ENCODE measurements around the gene FNDC10. TPM values are rescaled to one million over a fixed set of nuclear protein-coding genes. Genes with fewer than 3 reads are reported as not detected.
"Not testable (repeated sequence)": the region's sequence is repeated elsewhere in the genome, so short reads cannot be mapped to it uniquely, and the experiment has no call there.

Gene FNDC10
- total RNA-seq, 2 experiments from 2014 or later, result 1.5 to 1.6 TPM

- Mint-ChIP-seq H3K27ac (no peak overlapping the region), H3K27me3 (peaks cover 5% of the 10 kb centered on the region), H3K36me3 (no peaks in the 10 kb centered on the region), H3K4me1 (ENCODE audit: low read depth) (peaks cover 10% of the 10 kb centered on the region), H3K4me3 (no peak overlapping the region), H3K9me3 (no peaks in the 10 kb centered on the region)
- POLR2A ChIA-PET, result no interaction called here
- DNase-seq, result no peak
- intact Hi-C loops (cut with micrococcal nuclease), result no loop called here
- CTCF ChIA-PET, result interaction anchor here (1.0 to 1.1 kb wide), 2 partner anchors 10 to 16 kb away, joined by 3 to 4 read pairs; no protein-coding TSS in a partner anchor
Observed at GRCh38 chr1:1598051-1598719, 1.8 kb downstream of the FNDC10 start.

GRCh38 chr1:1597275-1597930, 2.5 kb downstream of the FNDC10 start:
- peaks cover 10% of the 10 kb centered on the region for H3K4me1 Mint-ChIP-seq (ENCODE audit: low read depth)
- peaks cover 5% of the 10 kb centered on the region for H3K27me3 Mint-ChIP-seq
- H3K27ac Mint-ChIP-seq, result no peak overlapping the region
- no peaks in the 10 kb centered on the region for H3K9me3 Mint-ChIP-seq
- ChIA-PET POLR2A (interaction anchor here (0.8 kb wide), 1 partner anchor 18 kb away, joined by 3 read pairs; the partner anchor contains the start of gene MIB2), CTCF (interaction anchor here (1.1 kb wide), 1 partner anchor 17 kb away, joined by 4 read pairs; no protein-coding TSS in a partner anchor)
- H3K4me3 Mint-ChIP-seq, result no peak overlapping the region
- intact Hi-C loops (cut with micrococcal nuclease), result no loop called here
- H3K36me3 Mint-ChIP-seq, result no peaks in the 10 kb centered on the region
- DNase-seq, result peak; percentile 42

- DNase-seq, result no peak
- Mint-ChIP-seq H3K4me3 (no peak overlapping the region), H3K4me1 (ENCODE audit: low read depth) (peaks cover 10% of the 10 kb centered on the region), H3K27ac (no peak overlapping the region), H3K27me3 (peaks cover 5% of the 10 kb centered on the region), H3K36me3 (no peaks in the 10 kb centered on the region), H3K9me3 (no peaks in the 10 kb centered on the region)
- CTCF ChIA-PET, result interaction anchor here (1.1 kb wide), 1 partner anchor 18 kb away, joined by 4 read pairs; no protein-coding TSS in a partner anchor
- intact Hi-C loops (cut with micrococcal nuclease), result no loop called here
- POLR2A ChIA-PET, result interaction anchor here (0.6 to 0.8 kb wide), 2 partner anchors 19 to 23 kb away, joined by 3 read pairs; partner anchors contain the start of gene MIB2
Observed at GRCh38 chr1:1596493-1597274, 3.3 kb downstream of the FNDC10 start.

- CTCF ChIA-PET; H3K9me3 Mint-ChIP-seq; intact Hi-C loops (cut with micrococcal nuclease); H3K4me3 Mint-ChIP-seq; POLR2A ChIA-PET; H3K36me3 Mint-ChIP-seq; DNase-seq; H3K27ac Mint-ChIP-seq; H3K27me3 Mint-ChIP-seq: not testable (repeated sequence)
- peaks cover 10% of the 10 kb centered on the region for H3K4me1 Mint-ChIP-seq (ENCODE audit: low read depth)
Observed at GRCh38 chr1:1595341-1595740, 4.6 kb downstream of the FNDC10 start.

- CTCF ChIA-PET, result interaction anchor here (0.8 to 1.1 kb wide), 2 partner anchors 9 to 36 kb away, joined by 3 to 4 read pairs; no protein-coding TSS in a partner anchor
Observed at GRCh38 chr1:1594602-1595260, 5.2 kb downstream of the FNDC10 start.

GRCh38 chr1:1593834-1594601, 5.9 kb downstream of the FNDC10 start:
- Mint-ChIP-seq H3K36me3 (no peaks in the 10 kb centered on the region), H3K27me3 (peaks cover 4% of the 10 kb centered on the region), H3K4me3 (no peak overlapping the region), H3K4me1 (ENCODE audit: low read depth) (peaks cover 9% of the 10 kb centered on the region), H3K9me3 (no peaks in the 10 kb centered on the region), H3K27ac (no peak overlapping the region)
- intact Hi-C loops (cut with micrococcal nuclease), result no loop called here
- ChIA-PET CTCF (interaction anchor here (0.8 to 1.1 kb wide), 2 partner anchors 10 to 37 kb away, joined by 3 to 4 read pairs; no protein-coding TSS in a partner anchor), POLR2A (no interaction called here)
- DNase-seq, result no peak

More at GRCh38 chr1:1594602-1595260, 5.2 kb downstream of the FNDC10 start:
- H3K27ac Mint-ChIP-seq, result no peak overlapping the region
- DNase-seq, result no peak
- H3K4me1 Mint-ChIP-seq (ENCODE audit: low read depth), result peaks cover 10% of the 10 kb centered on the region
- no peaks in the 10 kb centered on the region for H3K36me3 Mint-ChIP-seq
- H3K4me3 Mint-ChIP-seq, result no peak overlapping the region
- POLR2A ChIA-PET, result no interaction called here
- peaks cover 5% of the 10 kb centered on the region for H3K27me3 Mint-ChIP-seq
- no peaks in the 10 kb centered on the region for H3K9me3 Mint-ChIP-seq
- intact Hi-C loops (cut with micrococcal nuclease), result no loop called here

GRCh38 chr1:1591452-1591851, 8.5 kb downstream of the FNDC10 start:
- Mint-ChIP-seq H3K36me3 (no peaks in the 10 kb centered on the region), H3K9me3 (no peaks in the 10 kb centered on the region), H3K27ac (no peak overlapping the region), H3K4me1 (ENCODE audit: low read depth) (no peaks in the 10 kb centered on the region), H3K27me3 (peaks cover 4% of the 10 kb centered on the region), H3K4me3 (no peak overlapping the region)
- POLR2A ChIA-PET, result no interaction called here
- no peak for DNase-seq
- CTCF ChIA-PET, result interaction anchor here (0.9 kb wide), 1 partner anchor 33 kb away, joined by 3 read pairs; no protein-coding TSS in a partner anchor
- intact Hi-C loops (cut with micrococcal nuclease), result no loop called here

GRCh38 chr1:1583347-1584010, 16.5 kb downstream of the FNDC10 start:
- no peaks in the 10 kb centered on the region for H3K36me3 Mint-ChIP-seq
- intact Hi-C loops (cut with micrococcal nuclease), result no loop called here
- no peak overlapping the region for H3K4me3 Mint-ChIP-seq
- DNase-seq, result no peak
- H3K4me1 Mint-ChIP-seq (ENCODE audit: low read depth), result no peaks in the 10 kb centered on the region
- H3K27me3 Mint-ChIP-seq, result peaks cover 1% of the 10 kb centered on the region
- H3K9me3 Mint-ChIP-seq, result no peaks in the 10 kb centered on the region
- ChIA-PET CTCF (no interaction called here), POLR2A (no interaction called here)
- H3K27ac Mint-ChIP-seq, result peak overlapping the region; percentile 2

GRCh38 chr1:1582585-1583346, 17.2 kb downstream of the FNDC10 start:
- ChIA-PET POLR2A (no interaction called here), CTCF (no interaction called here)
- no peak overlapping the region for H3K27ac Mint-ChIP-seq
- no peak overlapping the region for H3K4me3 Mint-ChIP-seq
- H3K36me3 Mint-ChIP-seq, result no peaks in the 10 kb centered on the region
- intact Hi-C loops (cut with micrococcal nuclease), result no loop called here
- H3K9me3 Mint-ChIP-seq, result no peaks in the 10 kb centered on the region
- no peak for DNase-seq
- H3K27me3 Mint-ChIP-seq, result no peaks in the 10 kb centered on the region
- H3K4me1 Mint-ChIP-seq (ENCODE audit: low read depth), result no peaks in the 10 kb centered on the region

GRCh38 chr1:1578371-1578940, 21.5 kb downstream of the FNDC10 start:
- H3K9me3 Mint-ChIP-seq, result no peaks in the 10 kb centered on the region
- H3K4me1 Mint-ChIP-seq (ENCODE audit: low read depth), result peaks cover 11% of the 10 kb centered on the region
- intact Hi-C loops (cut with micrococcal nuclease), result no loop called here
- DNase-seq, result no peak
- no peak overlapping the region for H3K27ac Mint-ChIP-seq
- CTCF ChIA-PET, result no interaction called here
- POLR2A ChIA-PET, result interaction anchor here (1.0 kb wide), 1 partner anchor 36 kb away, joined by 4 read pairs; no protein-coding TSS in a partner anchor
- no peak overlapping the region for H3K4me3 Mint-ChIP-seq
- no peaks in the 10 kb centered on the region for H3K27me3 Mint-ChIP-seq
- peaks cover 4% of the 10 kb centered on the region for H3K36me3 Mint-ChIP-seq
